Neural cell (in vitro differentiated cells): ENCODE measurements around the gene SIGLEC6. TPM values are rescaled to one million over a fixed set of nuclear protein-coding genes. Genes with fewer than 3 reads are reported as not detected.

Source experiments
- H2AFZ ChIP-seq: fragments of 200-600, 300-800 bp; sonication (generic), shearing (Covaris generic); 2 replicates; pipeline ENCODE4 v1.6.0; 2014; ENCODE audit warnings: low read depth, mild to moderate bottlenecking, antibody characterized with exemption, low read length, moderate library complexity
- H3F3A ChIP-seq: fragments of 200-600 bp; shearing (Covaris generic); 2 replicates; pipeline ENCODE4 v1.6.1; 2016; ENCODE audit warnings: mild to moderate bottlenecking, moderate library complexity, mixed read lengths, antibody characterized with exemption, low read length; ENCODE audit not compliant: insufficient read depth, poor library complexity, severe bottlenecking
- H3K27ac ChIP-seq: fragments of 200-600, 300-800 bp; sonication (generic), shearing (Covaris generic); 2 replicates; pipeline ENCODE4 v1.5.1; 2014; ENCODE audit warnings: mild to moderate bottlenecking, low read length, moderate library complexity
- H3K27me3 ChIP-seq: fragments of 300-800, 200-600 bp; sonication (generic), shearing (Covaris generic); 2 replicates; pipeline ENCODE4 v1.6.0; 2014; ENCODE audit warnings: mild to moderate bottlenecking, low read depth, low read length, moderate library complexity; ENCODE audit not compliant: insufficient read depth
- H3K36me3 ChIP-seq: fragments of 300-800, 200-600 bp; sonication (generic), shearing (Covaris generic); 2 replicates; pipeline ENCODE4 v1.5.1; 2014; ENCODE audit warnings: mild to moderate bottlenecking, antibody characterized with exemption, low read length, moderate library complexity; ENCODE audit not compliant: insufficient read depth
- H3K4me2 ChIP-seq: fragments of 300-800, 200-600 bp; sonication (generic), shearing (Covaris generic); 2 replicates; pipeline ENCODE4 v1.6.0; 2014; ENCODE audit warnings: mild to moderate bottlenecking, low read length
- H3K4me3 ChIP-seq: fragments of 300-800, 200-600 bp; sonication (generic), shearing (Covaris generic); 2 replicates; pipeline ENCODE4 v1.5.1; 2014; ENCODE audit warnings: mild to moderate bottlenecking, low read length, moderate library complexity
- H3K79me2 ChIP-seq: fragments of 200-600 bp; shearing (Covaris generic); replicated peaks from 2 replicates; pipeline ENCODE4 v1.6.0; 2014; ENCODE audit warnings: mild to moderate bottlenecking, low read length, moderate library complexity; ENCODE audit not compliant: insufficient read depth
- H3K9ac ChIP-seq: fragments of 300-800, 200-600 bp; sonication (generic), shearing (Covaris generic); 2 replicates; pipeline ENCODE4 v1.6.1; 2016; ENCODE audit warnings: mild to moderate bottlenecking, low read length, mixed read lengths
- H3K9me2 ChIP-seq: fragments of 200-600 bp; shearing (Covaris generic); 2 replicates; pipeline ENCODE4 v1.6.1; 2016; ENCODE audit warnings: mild to moderate bottlenecking, low read length, mixed read lengths; ENCODE audit not compliant: insufficient read depth
- H3K9me3 ChIP-seq: fragments of 200-600, 300-800 bp; sonication (generic), shearing (Covaris generic); 2 replicates; pipeline ENCODE4 v1.6.1; 2016; ENCODE audit warnings: mild to moderate bottlenecking, mixed run types, low read length, moderate library complexity, mixed read lengths
- H4K20me1 ChIP-seq: fragments of 200-600 bp; shearing (Covaris generic); 2 replicates; pipeline ENCODE4 v1.6.1; 2016; ENCODE audit warnings: mild to moderate bottlenecking, mixed run types; ENCODE audit not compliant: insufficient read depth
- EP300 ChIP-seq: fragments of 450-650 bp; conservative IDR thresholded peaks from 2 replicates; pipeline ENCODE4 v1.6.1; 2014; ENCODE audit warnings: antibody characterized with exemption, mild to moderate bottlenecking, moderate library complexity; ENCODE audit not compliant: poor library complexity, severe bottlenecking
- EZH2 ChIP-seq: fragments of 200-600, 300-800 bp; shearing (Covaris generic), sonication (generic); IDR thresholded peaks from 2 replicates; pipeline ENCODE4 v1.6.1; 2014; ENCODE audit warnings: antibody characterized with exemption, low read length, borderline replicate concordance, mild to moderate bottlenecking; ENCODE audit not compliant: insufficient read depth, poor library complexity, severe bottlenecking
- MXI1 ChIP-seq: fragments of 450-650 bp; conservative IDR thresholded peaks from 2 replicates; pipeline ENCODE4 v1.6.1; 2014; ENCODE audit warnings: antibody characterized with exemption, mild to moderate bottlenecking; ENCODE audit not compliant: poor library complexity, severe bottlenecking
- POLR2AphosphoS5 ChIP-seq: IDR thresholded peaks from 2 replicates; pipeline ENCODE4 v1.6.1; 2012
- RAD21 ChIP-seq: fragments of 450-650 bp; conservative IDR thresholded peaks from 2 replicates; pipeline ENCODE4 v1.6.1; 2014; ENCODE audit warnings: antibody characterized with exemption, mild to moderate bottlenecking, moderate library complexity
- SMC3 ChIP-seq: fragments of 450-650 bp; conservative IDR thresholded peaks from 2 replicates; pipeline ENCODE4 v1.6.1; 2014; ENCODE audit warnings: antibody characterized with exemption, mild to moderate bottlenecking, moderate library complexity; ENCODE audit not compliant: poor library complexity
- TAF1 ChIP-seq: IDR thresholded peaks from 2 replicates; pipeline ENCODE4 v1.6.1; 2012; ENCODE audit warnings: low read depth
- polyA plus RNA-seq: library from polyadenylated mRNA; depleted of rRNA; stranded (reverse); fragments of >200 nt; gene quantifications from 2 replicates; pipeline ENCODE4 v1.2.3, GENCODE V29; 2014
- TF ChIP-seq, protein P1 (sequence below): IDR thresholded peaks from 2 replicates; pipeline ENCODE4 v1.6.1; 2012; ENCODE audit warnings: borderline replicate concordance
- TF ChIP-seq, protein P2 (sequence below): fragments of 450-650 bp; IDR thresholded peaks from 2 replicates; pipeline ENCODE4 v1.5.1; 2014; ENCODE audit warnings: antibody characterized with exemption, mild to moderate bottlenecking, moderate library complexity; ENCODE audit not compliant: poor library complexity, severe bottlenecking

Gene SIGLEC6
- polyA plus RNA-seq, 1 donor from 2014 or later = not detected

DNA sequence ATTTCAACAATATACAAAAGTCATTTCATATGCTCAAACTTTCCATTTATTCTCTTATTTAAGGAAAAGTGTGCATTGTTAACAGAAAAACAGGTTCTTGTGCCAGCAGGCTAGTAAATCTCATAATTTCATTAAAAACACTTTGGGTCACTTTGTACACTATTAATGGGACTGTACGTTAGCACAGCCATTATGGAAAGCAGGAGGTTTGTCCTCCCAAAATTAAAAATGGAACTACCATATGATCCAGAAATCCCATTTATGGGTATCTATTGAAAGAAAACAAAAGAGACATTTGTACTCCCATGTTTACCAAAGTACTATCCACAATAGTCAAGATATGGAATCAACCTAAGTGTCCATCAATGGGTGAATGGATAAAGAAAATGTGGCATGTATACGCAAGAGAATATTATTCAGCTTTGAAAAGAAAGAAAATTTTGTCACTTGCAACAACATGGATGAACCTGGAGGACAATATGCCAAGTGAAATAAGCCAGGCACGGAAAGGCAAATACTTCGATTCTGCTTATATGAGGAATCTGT, 8.4 kb upstream of the SIGLEC6 start:
- H3K9me3 ChIP-seq = no peaks in the 10 kb centered on the region

DNA sequence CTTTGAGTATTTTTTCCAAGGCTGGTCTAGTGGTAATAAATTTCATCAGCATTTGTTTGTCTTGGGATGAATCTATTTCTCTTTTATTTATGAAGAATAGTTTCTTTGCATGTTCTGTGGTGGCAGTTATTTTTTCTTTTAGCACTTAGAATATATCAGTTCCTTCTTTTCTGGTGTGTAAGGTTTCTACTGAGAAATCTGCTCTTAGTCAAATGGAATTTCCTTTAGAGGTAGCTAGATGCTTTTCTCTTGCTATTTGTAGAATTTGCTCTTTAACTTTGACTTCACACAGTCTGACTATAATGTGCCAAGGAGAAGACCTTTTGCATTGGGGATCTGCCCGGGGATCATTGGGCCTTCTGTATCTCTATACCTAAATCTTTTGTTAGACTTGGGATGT, 4.1 kb upstream of the SIGLEC6 start:
- no peaks in the 10 kb centered on the region for H3K27me3 ChIP-seq
- TF ChIP-seq, protein P1, sequence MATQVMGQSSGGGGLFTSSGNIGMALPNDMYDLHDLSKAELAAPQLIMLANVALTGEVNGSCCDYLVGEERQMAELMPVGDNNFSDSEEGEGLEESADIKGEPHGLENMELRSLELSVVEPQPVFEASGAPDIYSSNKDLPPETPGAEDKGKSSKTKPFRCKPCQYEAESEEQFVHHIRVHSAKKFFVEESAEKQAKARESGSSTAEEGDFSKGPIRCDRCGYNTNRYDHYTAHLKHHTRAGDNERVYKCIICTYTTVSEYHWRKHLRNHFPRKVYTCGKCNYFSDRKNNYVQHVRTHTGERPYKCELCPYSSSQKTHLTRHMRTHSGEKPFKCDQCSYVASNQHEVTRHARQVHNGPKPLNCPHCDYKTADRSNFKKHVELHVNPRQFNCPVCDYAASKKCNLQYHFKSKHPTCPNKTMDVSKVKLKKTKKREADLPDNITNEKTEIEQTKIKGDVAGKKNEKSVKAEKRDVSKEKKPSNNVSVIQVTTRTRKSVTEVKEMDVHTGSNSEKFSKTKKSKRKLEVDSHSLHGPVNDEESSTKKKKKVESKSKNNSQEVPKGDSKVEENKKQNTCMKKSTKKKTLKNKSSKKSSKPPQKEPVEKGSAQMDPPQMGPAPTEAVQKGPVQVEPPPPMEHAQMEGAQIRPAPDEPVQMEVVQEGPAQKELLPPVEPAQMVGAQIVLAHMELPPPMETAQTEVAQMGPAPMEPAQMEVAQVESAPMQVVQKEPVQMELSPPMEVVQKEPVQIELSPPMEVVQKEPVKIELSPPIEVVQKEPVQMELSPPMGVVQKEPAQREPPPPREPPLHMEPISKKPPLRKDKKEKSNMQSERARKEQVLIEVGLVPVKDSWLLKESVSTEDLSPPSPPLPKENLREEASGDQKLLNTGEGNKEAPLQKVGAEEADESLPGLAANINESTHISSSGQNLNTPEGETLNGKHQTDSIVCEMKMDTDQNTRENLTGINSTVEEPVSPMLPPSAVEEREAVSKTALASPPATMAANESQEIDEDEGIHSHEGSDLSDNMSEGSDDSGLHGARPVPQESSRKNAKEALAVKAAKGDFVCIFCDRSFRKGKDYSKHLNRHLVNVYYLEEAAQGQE = no peak
- TF ChIP-seq MXI1 = no peak
- no peaks in the 10 kb centered on the region for H3K79me2 ChIP-seq
- H3K27ac ChIP-seq = no peak overlapping the region
- no peaks in the 10 kb centered on the region for H3K9me2 ChIP-seq
- H3K9ac ChIP-seq = no peak overlapping the region
- no peaks in the 10 kb centered on the region for H3K36me3 ChIP-seq
- H3K4me3 ChIP-seq = no peak overlapping the region
- H2AFZ ChIP-seq = no peak overlapping the region
- no peaks in the 10 kb centered on the region for H3F3A ChIP-seq
- H4K20me1 ChIP-seq = no peaks in the 10 kb centered on the region
- no peak overlapping the region for H3K4me2 ChIP-seq
- no peaks in the 10 kb centered on the region for H3K9me3 ChIP-seq

More for the DNA sequence above, 8.4 kb upstream of the SIGLEC6 start:
- TF ChIP-seq EZH2 (no peak), RAD21 (no peak), EP300 (no peak), SMC3 (no peak), MXI1 (no peak), POLR2AphosphoS5 (no peak), TAF1 (no peak)
- TF ChIP-seq, protein P1 = no peak
- TF ChIP-seq, protein P2, sequence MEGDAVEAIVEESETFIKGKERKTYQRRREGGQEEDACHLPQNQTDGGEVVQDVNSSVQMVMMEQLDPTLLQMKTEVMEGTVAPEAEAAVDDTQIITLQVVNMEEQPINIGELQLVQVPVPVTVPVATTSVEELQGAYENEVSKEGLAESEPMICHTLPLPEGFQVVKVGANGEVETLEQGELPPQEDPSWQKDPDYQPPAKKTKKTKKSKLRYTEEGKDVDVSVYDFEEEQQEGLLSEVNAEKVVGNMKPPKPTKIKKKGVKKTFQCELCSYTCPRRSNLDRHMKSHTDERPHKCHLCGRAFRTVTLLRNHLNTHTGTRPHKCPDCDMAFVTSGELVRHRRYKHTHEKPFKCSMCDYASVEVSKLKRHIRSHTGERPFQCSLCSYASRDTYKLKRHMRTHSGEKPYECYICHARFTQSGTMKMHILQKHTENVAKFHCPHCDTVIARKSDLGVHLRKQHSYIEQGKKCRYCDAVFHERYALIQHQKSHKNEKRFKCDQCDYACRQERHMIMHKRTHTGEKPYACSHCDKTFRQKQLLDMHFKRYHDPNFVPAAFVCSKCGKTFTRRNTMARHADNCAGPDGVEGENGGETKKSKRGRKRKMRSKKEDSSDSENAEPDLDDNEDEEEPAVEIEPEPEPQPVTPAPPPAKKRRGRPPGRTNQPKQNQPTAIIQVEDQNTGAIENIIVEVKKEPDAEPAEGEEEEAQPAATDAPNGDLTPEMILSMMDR = no peak
- H3K4me3 ChIP-seq = no peak overlapping the region
- H3K27ac ChIP-seq = no peak overlapping the region
- no peaks in the 10 kb centered on the region for H3K9me2 ChIP-seq
- no peaks in the 10 kb centered on the region for H3F3A ChIP-seq
- no peaks in the 10 kb centered on the region for H3K79me2 ChIP-seq
- H3K4me2 ChIP-seq = no peak overlapping the region
- no peaks in the 10 kb centered on the region for H3K27me3 ChIP-seq
- no peaks in the 10 kb centered on the region for H4K20me1 ChIP-seq
- H3K36me3 ChIP-seq = no peaks in the 10 kb centered on the region
- no peak overlapping the region for H2AFZ ChIP-seq
- no peak overlapping the region for H3K9ac ChIP-seq
